Neural progenitor cell (in vitro differentiated cells): ENCODE results near the gene HK2. TPM values are rescaled to one million over a fixed set of nuclear protein-coding genes. Genes with fewer than 3 reads are reported as not detected.

ENCODE experiments used
- DNase-seq: peaks from one replicate; pipeline ENCODE4 v3.0.0-alpha.2; 2016; ENCODE audit warnings: low spot score
- H2AFZ ChIP-seq: fragments of 200-600 bp; sonication (generic); replicated peaks from 2 replicates; pipeline ENCODE4 v1.6.1; 2016; ENCODE audit warnings: antibody characterized with exemption
- H3F3A ChIP-seq: fragments of 200-600 bp; sonication (generic); 2 replicates; pipeline ENCODE4 v1.6.1; 2016; ENCODE audit warnings: antibody characterized with exemption, low read depth
- H3K27ac ChIP-seq: fragments of 200-600 bp; sonication (generic); 2 replicates; pipeline ENCODE4 v1.5.1; 2016; ENCODE audit warnings: mild to moderate bottlenecking
- H3K27me3 ChIP-seq: fragments of 200-600 bp; sonication (generic); 2 replicates; pipeline ENCODE4 v1.6.1; 2016; ENCODE audit warnings: mild to moderate bottlenecking, moderate library complexity
- H3K36me3 ChIP-seq: fragments of 200-600 bp; sonication (generic); 2 replicates; pipeline ENCODE4 v1.5.1; 2016
- H3K4me1 ChIP-seq: fragments of 200-600 bp; sonication (generic); 2 replicates; pipeline ENCODE4 v1.6.1; 2016; ENCODE audit warnings: mixed run types
- H3K4me2 ChIP-seq: fragments of 200-600 bp; sonication (generic); 2 replicates; pipeline ENCODE4 v1.6.1; 2016
- H3K4me3 ChIP-seq: fragments of 200-600 bp; sonication (generic); 2 replicates; pipeline ENCODE4 v1.5.1; 2016
- H3K79me2 ChIP-seq: fragments of 200-600 bp; sonication (generic); 2 replicates; pipeline ENCODE4 v1.6.1; 2016; ENCODE audit warnings: low read depth
- H3K9ac ChIP-seq: fragments of 200-600 bp; sonication (generic); 2 replicates; pipeline ENCODE4 v1.6.1; 2016
- H3K9me3 ChIP-seq: fragments of 200-600 bp; sonication (generic); 2 replicates; pipeline ENCODE4 v1.5.1; 2016; ENCODE audit warnings: low read depth
- H4K20me1 ChIP-seq: fragments of 200-600 bp; sonication (generic); 2 replicates; pipeline ENCODE4 v1.6.1; 2016; ENCODE audit warnings: low read depth
- H3K27ac Mint-ChIP-seq: 3 replicates; pipeline ENCODE4 v1.8.0; 2021; ENCODE audit warnings: mixed read lengths
- H3K27me3 Mint-ChIP-seq: 2 replicates; pipeline ENCODE4 v1.8.0; 2022; ENCODE audit warnings: low read depth, mild to moderate bottlenecking, inconsistent platforms, moderate library complexity, mixed read lengths; ENCODE audit not compliant: insufficient read depth
- H3K36me3 Mint-ChIP-seq: 3 replicates; pipeline ENCODE4 v1.8.0; 2021; ENCODE audit warnings: mixed read lengths
- H3K4me1 Mint-ChIP-seq: 3 replicates; pipeline ENCODE4 v1.8.0; 2021; ENCODE audit warnings: mixed read lengths
- H3K4me3 Mint-ChIP-seq: 3 replicates; pipeline ENCODE4 v1.8.0; 2021; ENCODE audit warnings: mild to moderate bottlenecking, moderate library complexity, mixed read lengths
- H3K9me3 Mint-ChIP-seq: 3 replicates; pipeline ENCODE4 v1.8.0; 2020; ENCODE audit warnings: mixed read lengths
- EZH2 ChIP-seq: fragments of 200-600 bp; sonication (generic); IDR thresholded peaks from 2 replicates; pipeline ENCODE4 v1.6.1; 2017; ENCODE audit warnings: antibody characterized with exemption, mild to moderate bottlenecking, moderate library complexity
- EZH2phosphoT487 ChIP-seq: fragments of 200-600 bp; sonication (generic); IDR thresholded peaks from 2 replicates; pipeline ENCODE4 v1.6.1; 2017; ENCODE audit warnings: antibody characterized with exemption
- total RNA-seq: library from RNA; depleted of rRNA; stranded (reverse); fragments of >200 nt; gene quantifications from 2 replicates; pipeline ENCODE4 v1.2.3, GENCODE V29; 2015; ENCODE audit warnings: low replicate concordance
- TF ChIP-seq, protein P1 (sequence below): fragments of 200-600 bp; sonication (generic); IDR thresholded peaks from 2 replicates; pipeline ENCODE4 v1.5.1; 2017; ENCODE audit warnings: antibody characterized with exemption, mild to moderate bottlenecking

HK2 gene
- total RNA-seq, 1 donor from 2014 or later, result 61.8 TPM

DNA sequence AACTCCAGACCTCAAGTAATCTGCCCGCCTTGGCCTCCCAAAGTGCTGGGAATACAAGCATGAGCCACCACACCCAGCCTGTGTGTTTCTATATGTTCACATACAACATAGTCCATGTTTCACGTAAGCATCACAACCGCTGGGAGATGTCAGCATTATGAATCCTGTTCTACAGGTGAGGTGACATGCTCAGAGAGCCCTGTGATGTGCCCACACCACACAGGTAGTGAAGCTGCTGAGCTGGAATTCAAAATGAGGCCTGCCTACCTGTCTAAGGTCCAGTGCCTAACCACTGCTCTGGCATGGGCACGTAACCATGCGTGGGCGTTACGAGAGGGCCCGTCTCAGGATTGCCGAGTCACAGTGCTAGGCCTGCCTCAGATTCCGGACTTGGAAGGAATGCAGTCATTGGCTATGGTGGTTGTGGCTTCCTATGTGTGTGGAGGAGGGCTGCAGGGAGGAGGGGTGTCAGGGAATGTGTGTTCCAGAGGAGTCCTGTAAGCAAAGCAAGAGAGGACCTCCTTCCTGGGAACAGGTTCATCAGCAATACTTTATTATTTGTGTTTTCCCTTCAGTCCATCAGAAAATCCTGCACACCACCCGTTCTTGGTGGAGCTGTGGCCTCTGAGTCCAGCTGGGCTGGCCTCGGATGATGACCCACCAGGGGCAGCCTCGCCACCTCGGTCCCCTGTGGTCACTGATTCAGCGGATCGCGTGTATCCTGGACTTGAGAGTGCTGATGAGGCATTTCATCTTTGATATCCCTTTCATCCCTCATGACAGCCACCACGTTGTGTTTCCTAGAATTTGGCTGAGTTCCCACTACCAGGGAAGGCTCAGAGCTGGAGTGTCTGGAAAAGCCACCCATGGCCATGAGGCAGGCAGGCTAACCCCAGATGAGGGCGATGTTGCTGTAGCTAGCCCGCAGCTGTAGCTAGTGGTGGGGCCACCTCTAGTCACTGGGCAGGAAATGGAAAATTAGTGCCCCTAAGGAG, 31.1 kb downstream of the HK2 start:
- Mint-ChIP-seq H3K4me3 (no peak overlapping the region), H3K9me3 (no peaks in the 10 kb centered on the region), H3K4me1 (peaks cover 24% of the 10 kb centered on the region), H3K27ac (peak overlapping the region; percentile 50), H3K27me3 (no peaks in the 10 kb centered on the region), H3K36me3 (peaks cover 34% of the 10 kb centered on the region)
- no peak for DNase-seq
- Histone ChIP-seq H3K36me3 (peaks cover 10% of the 10 kb centered on the region), H3K4me3 (no peak overlapping the region), H3K9me3 (no peaks in the 10 kb centered on the region), H3K4me1 (no peaks in the 10 kb centered on the region), H3K27ac (no peak overlapping the region), H3K9ac (no peak overlapping the region), H4K20me1 (peaks cover 94% of the 10 kb centered on the region), H3K27me3 (no peaks in the 10 kb centered on the region), H2AFZ (no peak overlapping the region), H3F3A (no peaks in the 10 kb centered on the region), H3K79me2 (peaks cover 83% of the 10 kb centered on the region), H3K4me2 (no peak overlapping the region)
- TF ChIP-seq, protein P1, sequence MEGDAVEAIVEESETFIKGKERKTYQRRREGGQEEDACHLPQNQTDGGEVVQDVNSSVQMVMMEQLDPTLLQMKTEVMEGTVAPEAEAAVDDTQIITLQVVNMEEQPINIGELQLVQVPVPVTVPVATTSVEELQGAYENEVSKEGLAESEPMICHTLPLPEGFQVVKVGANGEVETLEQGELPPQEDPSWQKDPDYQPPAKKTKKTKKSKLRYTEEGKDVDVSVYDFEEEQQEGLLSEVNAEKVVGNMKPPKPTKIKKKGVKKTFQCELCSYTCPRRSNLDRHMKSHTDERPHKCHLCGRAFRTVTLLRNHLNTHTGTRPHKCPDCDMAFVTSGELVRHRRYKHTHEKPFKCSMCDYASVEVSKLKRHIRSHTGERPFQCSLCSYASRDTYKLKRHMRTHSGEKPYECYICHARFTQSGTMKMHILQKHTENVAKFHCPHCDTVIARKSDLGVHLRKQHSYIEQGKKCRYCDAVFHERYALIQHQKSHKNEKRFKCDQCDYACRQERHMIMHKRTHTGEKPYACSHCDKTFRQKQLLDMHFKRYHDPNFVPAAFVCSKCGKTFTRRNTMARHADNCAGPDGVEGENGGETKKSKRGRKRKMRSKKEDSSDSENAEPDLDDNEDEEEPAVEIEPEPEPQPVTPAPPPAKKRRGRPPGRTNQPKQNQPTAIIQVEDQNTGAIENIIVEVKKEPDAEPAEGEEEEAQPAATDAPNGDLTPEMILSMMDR, result no peak
- TF ChIP-seq EZH2phosphoT487 (no peak), EZH2 (no peak)

DNA sequence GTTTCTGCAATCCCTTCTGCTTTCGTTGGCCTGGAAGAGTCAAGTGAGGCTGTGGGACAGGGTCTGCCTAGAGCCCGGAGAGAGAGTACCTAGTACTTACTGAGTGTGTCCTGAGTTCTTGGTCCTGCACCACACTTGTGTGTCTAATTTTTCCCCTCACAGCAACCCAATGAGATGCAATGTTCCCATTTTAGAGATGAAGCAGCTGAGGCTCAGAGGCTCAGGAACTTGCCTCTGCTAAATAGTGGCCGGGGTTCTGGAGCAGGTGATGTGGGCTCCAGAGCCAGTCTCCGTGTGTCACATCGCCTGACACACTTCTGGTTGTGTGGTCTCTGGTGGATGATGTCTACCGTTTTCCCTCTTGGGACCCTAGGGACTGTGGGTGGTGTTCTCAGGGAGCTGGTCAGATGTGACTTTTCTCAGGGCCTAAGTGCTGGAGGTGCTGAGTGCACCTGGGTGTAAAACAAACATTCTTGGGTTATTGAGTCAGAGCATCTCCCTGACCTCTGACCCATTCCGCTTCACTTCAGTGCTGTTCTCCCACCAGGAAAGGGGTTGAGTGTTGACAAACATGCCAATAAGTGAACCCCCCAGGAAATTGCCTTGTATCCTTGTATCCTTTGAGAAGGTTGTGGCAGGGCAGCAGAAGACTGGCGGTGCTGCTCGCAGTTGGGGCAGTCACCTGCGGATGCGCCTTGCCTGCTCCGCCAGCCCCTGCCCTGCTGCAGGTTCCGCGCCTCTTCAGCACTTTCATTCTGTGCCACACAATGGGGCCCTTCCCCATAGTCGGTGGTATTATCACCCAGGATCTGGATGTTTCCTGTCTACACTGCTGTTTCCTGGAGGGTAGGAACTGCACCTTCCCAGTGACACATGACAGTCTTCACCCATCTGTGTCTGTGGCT, 32.1 kb downstream of the HK2 start:
- Histone ChIP-seq H3K27ac (no peak overlapping the region), H2AFZ (no peak overlapping the region), H4K20me1 (peaks cover 94% of the 10 kb centered on the region), H3K36me3 (peaks cover 10% of the 10 kb centered on the region), H3K79me2 (peaks cover 83% of the 10 kb centered on the region), H3K9ac (no peak overlapping the region), H3K4me3 (no peak overlapping the region), H3K27me3 (no peaks in the 10 kb centered on the region), H3K9me3 (no peaks in the 10 kb centered on the region), H3F3A (no peaks in the 10 kb centered on the region), H3K4me1 (no peaks in the 10 kb centered on the region), H3K4me2 (no peak overlapping the region)
- peaks cover 24% of the 10 kb centered on the region for H3K4me1 Mint-ChIP-seq
- peaks cover 32% of the 10 kb centered on the region for H3K36me3 Mint-ChIP-seq
- H3K27ac Mint-ChIP-seq, result no peak overlapping the region
- no peak for DNase-seq
- H3K9me3 Mint-ChIP-seq, result no peaks in the 10 kb centered on the region
- TF ChIP-seq EZH2 (no peak), EZH2phosphoT487 (no peak)
- TF ChIP-seq, protein P1, result no peak
- H3K27me3 Mint-ChIP-seq, result no peaks in the 10 kb centered on the region
- H3K4me3 Mint-ChIP-seq, result no peak overlapping the region

DNA sequence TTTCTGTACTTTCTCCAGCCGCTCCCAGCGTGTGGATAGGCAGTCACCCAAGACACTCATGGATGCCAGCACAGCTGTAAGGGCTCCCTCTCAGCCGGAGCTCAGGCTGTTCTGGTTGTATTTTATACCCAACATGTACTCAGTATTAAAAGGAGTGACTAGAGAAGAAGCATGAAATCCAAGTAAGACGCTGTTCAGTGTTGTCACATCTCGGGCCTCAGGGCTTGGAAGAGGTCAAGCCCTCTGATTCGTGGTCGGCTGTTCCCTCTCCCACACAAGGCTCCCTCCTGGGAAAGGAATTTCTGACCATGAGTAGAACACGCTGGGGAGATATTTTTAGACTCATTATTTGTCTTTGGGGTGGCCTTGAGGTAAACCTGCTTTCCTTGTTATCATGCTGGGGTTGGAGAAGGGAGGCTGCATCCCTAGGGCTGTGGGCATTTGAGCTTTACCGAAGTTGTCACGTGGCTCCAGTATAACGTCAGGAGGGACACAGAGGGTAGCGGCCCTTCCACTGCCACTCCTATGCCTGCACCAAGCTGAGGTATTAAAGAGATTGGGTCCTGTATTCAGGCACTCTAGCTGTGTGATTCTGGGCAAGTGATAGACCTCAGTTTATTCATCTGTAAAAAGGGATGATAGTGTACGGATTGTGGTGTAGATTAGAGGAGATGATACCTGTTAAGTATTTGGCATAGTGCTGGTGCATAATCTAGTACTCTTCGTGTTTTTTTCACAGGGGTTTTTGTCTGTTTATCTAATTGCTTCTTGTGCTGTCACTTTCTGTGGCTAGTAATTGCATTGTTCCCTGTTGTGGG, 34.1 kb downstream of the HK2 start:
- Histone ChIP-seq H3F3A (no peaks in the 10 kb centered on the region), H3K79me2 (peaks cover 68% of the 10 kb centered on the region), H2AFZ (no peak overlapping the region), H3K27ac (no peak overlapping the region), H3K4me1 (no peaks in the 10 kb centered on the region), H4K20me1 (peaks cover 83% of the 10 kb centered on the region), H3K4me2 (no peak overlapping the region), H3K9me3 (no peaks in the 10 kb centered on the region), H3K9ac (no peak overlapping the region), H3K4me3 (no peak overlapping the region), H3K36me3 (peaks cover 10% of the 10 kb centered on the region), H3K27me3 (no peaks in the 10 kb centered on the region)
- peaks cover 32% of the 10 kb centered on the region for H3K4me1 Mint-ChIP-seq
- H3K27me3 Mint-ChIP-seq, result no peaks in the 10 kb centered on the region
- no peak for DNase-seq
- H3K4me3 Mint-ChIP-seq, result no peak overlapping the region
- peaks cover 34% of the 10 kb centered on the region for H3K36me3 Mint-ChIP-seq
- no peak for TF ChIP-seq EZH2phosphoT487
- no peak for TF ChIP-seq EZH2
- TF ChIP-seq, protein P1, result no peak
- H3K9me3 Mint-ChIP-seq, result no peaks in the 10 kb centered on the region
- H3K27ac Mint-ChIP-seq, result no peak overlapping the region
